A549 (cell line): Measurements from ENCODE around the gene RGS5. TPM values are rescaled to one million over a fixed set of nuclear protein-coding genes. Genes with fewer than 3 reads are reported as not detected.

ENCODE experiments used
- ATAC-seq, 2 experiments: fragments of 200-7000 bp in 1 of 2; fragments of >200 bp in 1 of 2; cut with Nextera tagmentation in 1 of 2; cut with Tn5 transposase in 1 of 2; 3 replicates each; pipeline versions ENCODE4 v1.8.0 to v1.9.1; 2018 to 2020; ENCODE audit warnings: mild to moderate bottlenecking in 1 of 2, moderate library complexity in 1 of 2
- CTCF ChIA-PET: fragments of 300-600 bp; sonication (Branson Sonifier 250); formaldehyde crosslinking; extraction: SDS; loops from one replicate; lab custom pipeline; 2021; ENCODE audit warnings: antibody characterized with exemption, inconsistent platforms; lab: Yijun Ruan, JAX
- POLR2A ChIA-PET: fragments of 350-600 bp; formaldehyde crosslinking; extraction: SDS; loops from one replicate; lab custom pipeline; 2021; ENCODE audit warnings: antibody characterized with exemption, inconsistent platforms; lab: Yijun Ruan, JAX
- DNase-seq, 2 experiments: peaks; one replicate each; pipeline versions ENCODE4 v3.0.0 to v3.0.0-alpha.2; 2011 to 2016; ENCODE audit warnings: low read depth in 1 of 2, low spot score in 1 of 2
- FAIRE-seq: peaks from 2 replicates; lab custom pipeline; 2011; peaks lifted over from hg19 to GRCh38; lab: Jason Lieb, UNC
- H3K27ac ChIP-seq, 2 experiments: fragments of >200 bp; sonication (Bioruptor Twin); formaldehyde crosslinking; 3 replicates each; pipeline ENCODE4 v1.5.1; 2016 to 2017
- H3K4me1 ChIP-seq: fragments of >200 bp; sonication (Bioruptor Twin); formaldehyde crosslinking; 3 replicates; pipeline ENCODE4 v1.6.1; 2016
- H3K4me2 ChIP-seq: fragments of >200 bp; sonication (Bioruptor Twin); formaldehyde crosslinking; 3 replicates; pipeline ENCODE4 v1.6.1; 2016
- H3K4me3 ChIP-seq: fragments of >200 bp; sonication (Bioruptor Twin); formaldehyde crosslinking; 3 replicates; pipeline ENCODE4 v1.5.1; 2016
- H3K9me3 ChIP-seq: fragments of >200 bp; sonication (Bioruptor Twin); formaldehyde crosslinking; 3 replicates; pipeline ENCODE4 v1.6.1; 2016
- CBX2 ChIP-seq: fragments of 200-600 bp; sonication (generic); IDR thresholded peaks from 2 replicates; pipeline ENCODE4 v1.6.1; 2016; ENCODE audit warnings: low read depth, mild to moderate bottlenecking, borderline replicate concordance
- CEBPB ChIP-seq, 2 experiments: fragments of >200 bp in 1 of 2; sonication (Bioruptor Twin) in 1 of 2; formaldehyde crosslinking in 1 of 2; IDR thresholded peaks; 2 replicates each; pipeline ENCODE4 v1.6.1; 2012 to 2016
- EHMT2 ChIP-seq: fragments of 200-600 bp; sonication (generic); IDR thresholded peaks from 2 replicates; pipeline ENCODE4 v1.6.1; 2016; ENCODE audit warnings: antibody characterized with exemption, low read depth, mild to moderate bottlenecking, moderate library complexity
- FOXS1 ChIP-seq: fragments of 250-450 bp; sonication (Bioruptor Pico); IDR thresholded peaks from 2 replicates; pipeline ENCODE4 v1.5.0; 2020; ENCODE audit warnings: mild to moderate bottlenecking, moderate library complexity
- GATA3 ChIP-seq: IDR thresholded peaks from 2 replicates; pipeline ENCODE4 v1.6.1; 2012; ENCODE audit warnings: borderline replicate concordance
- HDAC2 ChIP-seq: fragments of 200-600 bp; sonication (generic); IDR thresholded peaks from 2 replicates; pipeline ENCODE4 v1.6.1; 2016
- HOXB13 ChIP-seq: fragments of 250-450 bp; sonication (Bioruptor Pico); IDR thresholded peaks from 2 replicates; pipeline ENCODE4 v1.5.0; 2020; ENCODE audit warnings: low read depth, mild to moderate bottlenecking, moderate library complexity
- HOXB5 ChIP-seq: fragments of 250-450 bp; sonication (Bioruptor Pico); IDR thresholded peaks from 2 replicates; pipeline ENCODE4 v1.5.0; 2020; ENCODE audit warnings: mild to moderate bottlenecking, moderate library complexity
- JUN ChIP-seq, 2 experiments: fragments of >200 bp; sonication (Bioruptor Twin); formaldehyde crosslinking; IDR thresholded peaks; 2 replicates in 1 of 2; 3 replicates in 1 of 2; pipeline ENCODE4 v1.6.1; 2016 to 2017
- JUNB ChIP-seq: fragments of >200 bp; sonication (Bioruptor Twin); formaldehyde crosslinking; IDR thresholded peaks from 2 replicates; pipeline ENCODE4 v1.6.1; 2016
- KDM5A ChIP-seq: fragments of 200-600 bp; sonication (generic); IDR thresholded peaks from 2 replicates; pipeline ENCODE4 v1.6.1; 2016; ENCODE audit warnings: antibody characterized with exemption, mild to moderate bottlenecking
- MYC ChIP-seq: IDR thresholded peaks from 2 replicates; pipeline ENCODE4 v1.6.1; 2012; ENCODE audit warnings: mild to moderate bottlenecking, inconsistent platforms, low read length, improper control_type of control experiment, borderline replicate concordance
- NPAS2 ChIP-seq: fragments of 250-450 bp; sonication (Bioruptor Pico); IDR thresholded peaks from 2 replicates; pipeline ENCODE4 v1.8.0; 2022; ENCODE audit warnings: mild to moderate bottlenecking, moderate library complexity, borderline replicate concordance
- REST ChIP-seq: fragments of 200-600 bp; sonication (generic); IDR thresholded peaks from 2 replicates; pipeline ENCODE4 v1.6.1; 2016; ENCODE audit warnings: antibody characterized with exemption, mild to moderate bottlenecking, moderate library complexity
- RFX5 ChIP-seq: fragments of 450-650 bp; IDR thresholded peaks from 2 replicates; pipeline ENCODE4 v1.7.1; 2014; ENCODE audit warnings: antibody characterized with exemption, mild to moderate bottlenecking, moderate library complexity
- ZC3H11A ChIP-seq: fragments of 450-650 bp; IDR thresholded peaks from 2 replicates; pipeline ENCODE4 v1.6.1; 2014; ENCODE audit warnings: antibody characterized with exemption, mild to moderate bottlenecking
- ZFP36 ChIP-seq: fragments of 450-650 bp; IDR thresholded peaks from 2 replicates; pipeline ENCODE4 v1.6.1; 2014; ENCODE audit warnings: borderline replicate concordance; ENCODE audit not compliant: partially characterized antibody
- ZSCAN20 ChIP-seq: fragments of 250-450 bp; sonication (Bioruptor Pico); IDR thresholded peaks from 2 replicates; pipeline ENCODE4 v1.8.0; 2022; ENCODE audit warnings: mild to moderate bottlenecking, moderate library complexity
- WGBS: methylation state at CpG from one replicate; pipeline ENCODE4 v1.1.6; 2017; ENCODE audit errors: missing lambda C conversion rate; 5-methylcytosine and 5-hydroxymethylcytosine counted together
- polyA plus RNA-seq, 4 experiments: library from polyadenylated mRNA; depleted of rRNA in 3 of 4; stranded (reverse); fragments of >200 nt; fragmentation: RNase III in 1 of 4; extraction: RNeasy Plus Mini Kit Qiagen cat#74134 plus additional on column Dnase treatment in 1 of 4; gene quantifications; 2 replicates in 3 of 4; 3 replicates in 1 of 4; pipeline ENCODE4 v1.2.3, GENCODE V29; 2011 to 2017
- TF ChIP-seq, protein P1 (sequence below): fragments of 450-650 bp; IDR thresholded peaks from 2 replicates; pipeline ENCODE4 v1.6.1; 2014; ENCODE audit warnings: antibody characterized with exemption
- TF ChIP-seq, protein P2 (sequence below): fragments of >200 bp; sonication (Bioruptor Twin); formaldehyde crosslinking; IDR thresholded peaks from 3 replicates; pipeline ENCODE4 v1.6.1; 2016

Gene RGS5
- polyA plus RNA-seq, 2 of the 4 experiments (the other 2 are of a cell fraction), result 2.2 to 6.5 TPM

DNA sequence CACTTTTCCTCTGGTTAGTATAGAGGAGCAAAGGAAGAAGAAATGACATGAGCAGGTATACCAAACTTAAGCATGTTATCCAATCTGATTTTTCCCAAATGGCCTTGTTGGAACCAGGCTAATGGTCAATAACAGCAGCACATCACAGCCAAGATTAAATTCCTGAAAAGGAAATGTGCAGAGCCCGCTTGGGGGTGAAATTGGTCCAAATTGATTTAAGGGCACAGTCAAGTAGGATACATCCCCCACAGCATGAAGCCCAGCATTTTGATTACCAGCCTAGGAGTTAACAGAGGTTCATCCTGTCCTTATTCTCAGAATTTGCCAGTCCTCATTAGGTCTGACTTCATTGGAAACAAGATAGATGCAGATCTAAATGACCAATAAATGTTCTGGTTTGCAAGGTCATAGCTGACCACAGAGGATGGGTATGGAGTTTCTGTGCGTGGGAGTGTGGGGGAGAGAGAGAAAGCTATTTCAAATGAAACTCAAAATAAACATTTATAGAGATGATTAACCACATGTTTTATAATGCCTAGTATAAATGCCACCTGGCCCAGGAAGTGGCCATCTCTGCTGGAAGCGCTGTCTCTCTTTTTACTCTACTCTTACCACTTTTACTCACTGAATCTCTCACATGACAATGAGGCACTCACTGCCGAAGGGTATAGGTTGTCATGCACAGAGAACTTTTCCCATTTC is 38.7 kb downstream of the RGS5 start:
- CTCF ChIA-PET, result no interaction called here

GRCh38 chr1:163163163-163163562 is 39.6 kb downstream of the RGS5 start:
- POLR2A ChIA-PET, result no interaction called here
- ATAC-seq, result no peak
- TF ChIP-seq HOXB13 (CRISPR knock-in tag), result no peak
- TF ChIP-seq MYC, result no peak
- no peak for TF ChIP-seq GATA3
- TF ChIP-seq, all 56 proteins: peak for 0
- Histone ChIP-seq H3K9me3 (no peaks in the 10 kb centered on the region), H3K4me1 (peaks cover under 1% of the 10 kb centered on the region; the same call in 1 of the 3 replicates), H3K4me3 (no peak overlapping the region), H3K27ac (no peak overlapping the region), H3K4me2 (no peak overlapping the region)
- 29% methylated on average over 4 of the region's 4 CpGs for WGBS
- DNase-seq (no peak), FAIRE-seq (no peak)
- CTCF ChIA-PET, result interaction anchor here (1.3 kb wide), 1 partner anchor 11 kb away, joined by 4 read pairs; no protein-coding TSS in a partner anchor

More for the DNA sequence above, 38.7 kb downstream of the RGS5 start:
- Histone ChIP-seq H3K9me3 (no peaks in the 10 kb centered on the region), H3K4me1 (peaks cover 4% of the 10 kb centered on the region; the same call in 1 of the 3 replicates), H3K27ac (no peak overlapping the region), H3K4me3 (no peak overlapping the region), H3K4me2 (no peak overlapping the region)
- 41% methylated on average over 4 of the region's 4 CpGs for WGBS
- TF ChIP-seq REST (no peak), HOXB5 (no peak), ZC3H11A (no peak), ZFP36 (no peak), JUNB (no peak), ZSCAN20 (CRISPR knock-in tag) (no peak), CBX2 (no peak), JUN (IDR thresholded peaks at IDR 0.05) (no peak), KDM5A (no peak), EHMT2 (no peak), HDAC2 (no peak)
- TF ChIP-seq, protein P1, sequence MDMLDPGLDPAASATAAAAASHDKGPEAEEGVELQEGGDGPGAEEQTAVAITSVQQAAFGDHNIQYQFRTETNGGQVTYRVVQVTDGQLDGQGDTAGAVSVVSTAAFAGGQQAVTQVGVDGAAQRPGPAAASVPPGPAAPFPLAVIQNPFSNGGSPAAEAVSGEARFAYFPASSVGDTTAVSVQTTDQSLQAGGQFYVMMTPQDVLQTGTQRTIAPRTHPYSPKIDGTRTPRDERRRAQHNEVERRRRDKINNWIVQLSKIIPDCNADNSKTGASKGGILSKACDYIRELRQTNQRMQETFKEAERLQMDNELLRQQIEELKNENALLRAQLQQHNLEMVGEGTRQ, result no peak
- POLR2A ChIA-PET, result no interaction called here
- no peak for FAIRE-seq
- ATAC-seq, result no peak
- DNase-seq, result no peak

GRCh38 chr1:163162381-163162914 is 40.3 kb downstream of the RGS5 start:
- ChIA-PET POLR2A (no interaction called here), CTCF (interaction anchor here (1.3 kb wide), 1 partner anchor 10 kb away, joined by 4 read pairs; no protein-coding TSS in a partner anchor)
- ATAC-seq (no peak), FAIRE-seq (no peak), DNase-seq (no peak)
- Histone ChIP-seq H3K9me3 (no peaks in the 10 kb centered on the region), H3K4me2 (no peak overlapping the region), H3K27ac (no peak overlapping the region), H3K4me3 (no peak overlapping the region), H3K4me1 (no peaks in the 10 kb centered on the region)
- WGBS, result 53% methylated on average over 6 of the region's 6 CpGs
- TF ChIP-seq FOXS1 (CRISPR knock-in tag) (no peak), CEBPB (IDR thresholded peaks at IDR 0.05) (no peak), MYC (no peak), RFX5 (no peak), NPAS2 (no peak)
- TF ChIP-seq, protein P2, sequence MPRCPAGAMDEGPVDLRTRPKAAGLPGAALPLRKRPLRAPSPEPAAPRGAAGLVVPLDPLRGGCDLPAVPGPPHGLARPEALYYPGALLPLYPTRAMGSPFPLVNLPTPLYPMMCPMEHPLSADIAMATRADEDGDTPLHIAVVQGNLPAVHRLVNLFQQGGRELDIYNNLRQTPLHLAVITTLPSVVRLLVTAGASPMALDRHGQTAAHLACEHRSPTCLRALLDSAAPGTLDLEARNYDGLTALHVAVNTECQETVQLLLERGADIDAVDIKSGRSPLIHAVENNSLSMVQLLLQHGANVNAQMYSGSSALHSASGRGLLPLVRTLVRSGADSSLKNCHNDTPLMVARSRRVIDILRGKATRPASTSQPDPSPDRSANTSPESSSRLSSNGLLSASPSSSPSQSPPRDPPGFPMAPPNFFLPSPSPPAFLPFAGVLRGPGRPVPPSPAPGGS, result no peak
- TF ChIP-seq, protein P1, result no peak
